OCI-LY7 (cell line): ENCODE measurements around the gene ISCU. TPM values are rescaled to one million over a fixed set of nuclear protein-coding genes. Genes with fewer than 3 reads are reported as not detected.
A peak's percentile ranks its signal among the peaks of the same experiment; 100 is the strongest.

Experiments
- BruUV-seq: library from RNA; stranded (reverse); fragments of 400-500 nt; replicated peaks from 2 replicates; lab custom pipeline; 2021; lab: Mats Ljungman, UMichigan
- CTCF ChIA-PET: fragments of 300-600 bp; sonication (Branson Sonifier 250); formaldehyde crosslinking; loops from one replicate; lab custom pipeline; 2022; ENCODE audit warnings: antibody characterized with exemption; ENCODE audit not compliant: unreplicated experiment; lab: Charles Lee
- POLR2A ChIA-PET: fragments of 300-600 bp; sonication (Branson Sonifier 250); formaldehyde crosslinking; loops from one replicate; lab custom pipeline; 2022; ENCODE audit warnings: antibody characterized with exemption; lab: Charles Lee
- DNase-seq: peaks from one replicate; pipeline ENCODE4 v3.0.0-alpha.2; 2015; ENCODE audit warnings: low spot score
- H2AFZ ChIP-seq: fragments of 200-600 bp; sonication (generic), shearing (Covaris generic); 2 replicates; pipeline ENCODE4 v1.6.1; 2014; ENCODE audit warnings: mild to moderate bottlenecking, antibody characterized with exemption, low read length, moderate library complexity
- H3K27ac ChIP-seq: fragments of 200-600 bp; sonication (generic); 2 replicates; pipeline ENCODE4 v1.5.1; 2014; ENCODE audit warnings: mixed run types, low read depth, mild to moderate bottlenecking, moderate library complexity, low read length, inconsistent platforms; ENCODE audit not compliant: poor library complexity, severe bottlenecking
- H3K36me3 ChIP-seq: fragments of 200-600 bp; sonication (generic); 2 replicates; pipeline ENCODE4 v1.6.1; 2014; ENCODE audit warnings: mild to moderate bottlenecking, antibody characterized with exemption, low read length, moderate library complexity, mixed read lengths; ENCODE audit not compliant: insufficient read depth
- H3K4me1 ChIP-seq: fragments of 200-600 bp; sonication (generic); 2 replicates; pipeline ENCODE4 v1.5.1; 2014; ENCODE audit warnings: mild to moderate bottlenecking, low read length; ENCODE audit not compliant: insufficient read depth, poor library complexity, severe bottlenecking
- H3K4me2 ChIP-seq: fragments of 200-600 bp; sonication (generic); 2 replicates; pipeline ENCODE4 v1.6.1; 2014; ENCODE audit warnings: mild to moderate bottlenecking, low read length
- H3K4me3 ChIP-seq: fragments of 200-600 bp; sonication (generic); 2 replicates; pipeline ENCODE4 v1.5.1; 2014; ENCODE audit warnings: mild to moderate bottlenecking, low read depth, low read length; ENCODE audit not compliant: poor library complexity, severe bottlenecking
- H3K79me2 ChIP-seq: fragments of 200-600 bp; sonication (generic); 2 replicates; pipeline ENCODE4 v1.6.1; 2016; ENCODE audit warnings: low read depth, mild to moderate bottlenecking, low read length, moderate library complexity, mixed read lengths; ENCODE audit not compliant: insufficient read depth
- H3K9me2 ChIP-seq: fragments of 200-600 bp; sonication (generic); 2 replicates; pipeline ENCODE4 v1.6.1; 2016; ENCODE audit warnings: mild to moderate bottlenecking, low read length, mixed read lengths; ENCODE audit not compliant: insufficient read depth
- H3K9me3 ChIP-seq: fragments of 200-600 bp; sonication (generic); 2 replicates; pipeline ENCODE4 v1.6.1; 2014; ENCODE audit warnings: mild to moderate bottlenecking, mixed run types, low read length, mixed read lengths
- H4K20me1 ChIP-seq: fragments of 200-600 bp; sonication (generic); 2 replicates; pipeline ENCODE4 v1.6.1; 2014; ENCODE audit warnings: mild to moderate bottlenecking, antibody characterized with exemption, low read length, moderate library complexity, mixed read lengths; ENCODE audit not compliant: insufficient read depth
- EZH2phosphoT487 ChIP-seq: fragments of 200-600 bp; sonication (generic); IDR thresholded peaks from 2 replicates; pipeline ENCODE4 v1.6.1; 2018; ENCODE audit warnings: low read depth, borderline replicate concordance, mild to moderate bottlenecking, mixed run types, antibody characterized with exemption, low read length, moderate library complexity, mixed read lengths
- intact Hi-C: fragments of 100-400 bp; cut with micrococcal nuclease; formaldehyde crosslinking; loops from one replicate; pipeline ENCODE4 v1.10.0; 2022; ENCODE audit not compliant: unreplicated experiment
- total RNA-seq, 2 experiments: library from RNA; depleted of rRNA in 1 of 2; stranded (reverse); fragments of >200 nt in 1 of 2; shearing (Covaris generic) in 1 of 2; gene quantifications; 2 replicates each; pipeline ENCODE4 v1.2.3, GENCODE V29; 2014 to 2022
- TF ChIP-seq, protein P1 (sequence below): fragments of 200-600 bp; sonication (generic); conservative IDR thresholded peaks from 2 replicates; pipeline ENCODE4 v1.5.1; 2014; ENCODE audit warnings: mild to moderate bottlenecking, antibody characterized with exemption, low read length, moderate library complexity, mixed read lengths

The ISCU gene
- total RNA-seq, 2 experiments from 2014 or later = 123 to 146 TPM

DNA sequence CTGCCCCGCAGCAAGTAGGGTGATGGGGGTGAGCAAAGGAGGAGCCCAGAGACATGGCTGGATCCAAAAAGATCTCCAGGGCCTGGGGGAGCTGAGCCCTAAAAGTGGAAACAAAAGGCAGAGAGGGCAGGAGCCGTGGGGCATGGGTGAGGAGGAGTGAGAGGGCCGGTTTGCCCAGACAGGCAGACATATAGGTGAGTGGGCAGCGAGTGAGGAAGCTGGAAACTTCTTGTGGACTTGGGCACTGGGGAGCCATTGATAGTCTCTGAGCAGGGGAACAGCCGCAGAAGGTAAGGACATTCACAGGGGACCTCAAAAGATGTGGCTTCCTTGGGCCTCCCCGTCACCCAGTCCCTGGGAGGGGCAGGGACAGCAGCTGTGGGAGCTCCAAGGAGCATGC is 52.2 kb downstream of the ISCU start:
- POLR2A ChIA-PET = interaction anchor here (0.6 to 1.8 kb wide), 3 partner anchors 18 to 42 kb away, joined by 3 to 7 read pairs (median 4); no protein-coding TSS in a partner anchor
- H3K9me2 ChIP-seq = no peaks in the 10 kb centered on the region
- H3K36me3 ChIP-seq = no peaks in the 10 kb centered on the region
- no TSS peak for BruUV-seq
- no peak for TF ChIP-seq EZH2phosphoT487
- TF ChIP-seq, protein P1, sequence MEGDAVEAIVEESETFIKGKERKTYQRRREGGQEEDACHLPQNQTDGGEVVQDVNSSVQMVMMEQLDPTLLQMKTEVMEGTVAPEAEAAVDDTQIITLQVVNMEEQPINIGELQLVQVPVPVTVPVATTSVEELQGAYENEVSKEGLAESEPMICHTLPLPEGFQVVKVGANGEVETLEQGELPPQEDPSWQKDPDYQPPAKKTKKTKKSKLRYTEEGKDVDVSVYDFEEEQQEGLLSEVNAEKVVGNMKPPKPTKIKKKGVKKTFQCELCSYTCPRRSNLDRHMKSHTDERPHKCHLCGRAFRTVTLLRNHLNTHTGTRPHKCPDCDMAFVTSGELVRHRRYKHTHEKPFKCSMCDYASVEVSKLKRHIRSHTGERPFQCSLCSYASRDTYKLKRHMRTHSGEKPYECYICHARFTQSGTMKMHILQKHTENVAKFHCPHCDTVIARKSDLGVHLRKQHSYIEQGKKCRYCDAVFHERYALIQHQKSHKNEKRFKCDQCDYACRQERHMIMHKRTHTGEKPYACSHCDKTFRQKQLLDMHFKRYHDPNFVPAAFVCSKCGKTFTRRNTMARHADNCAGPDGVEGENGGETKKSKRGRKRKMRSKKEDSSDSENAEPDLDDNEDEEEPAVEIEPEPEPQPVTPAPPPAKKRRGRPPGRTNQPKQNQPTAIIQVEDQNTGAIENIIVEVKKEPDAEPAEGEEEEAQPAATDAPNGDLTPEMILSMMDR = no peak
- no peak for DNase-seq
- no peak overlapping the region for H3K27ac ChIP-seq
- no peaks in the 10 kb centered on the region for H4K20me1 ChIP-seq
- intact Hi-C loops = loop anchor here (5.0 kb wide), 1 partner anchor 97 kb away; the partner anchor contains the start of gene FICD
- no peaks in the 10 kb centered on the region for H3K79me2 ChIP-seq
- H3K4me2 ChIP-seq = no peak overlapping the region
- H2AFZ ChIP-seq = no peak overlapping the region
- peaks cover 30% of the 10 kb centered on the region for H3K4me1 ChIP-seq
- H3K9me3 ChIP-seq = peaks cover 12% of the 10 kb centered on the region
- H3K4me3 ChIP-seq = no peak overlapping the region
- CTCF ChIA-PET = no interaction called here

- TF ChIP-seq, protein P1 = no peak
- no peak for TF ChIP-seq EZH2phosphoT487
- no peaks in the 10 kb centered on the region for H3K79me2 ChIP-seq
- no peak overlapping the region for H3K27ac ChIP-seq
- no peak overlapping the region for H2AFZ ChIP-seq
- H3K36me3 ChIP-seq = 0 out of 2 replicates have a peak, but pooled peaks cover 4% of the 10 kb centered on the region
- intact Hi-C loops = loop anchor here (5.0 kb wide), 1 partner anchor 99 kb away; the partner anchor contains the start of gene FICD
- no peaks in the 10 kb centered on the region for H3K9me2 ChIP-seq
- H4K20me1 ChIP-seq = no peaks in the 10 kb centered on the region
- peaks cover 12% of the 10 kb centered on the region for H3K9me3 ChIP-seq
- POLR2A ChIA-PET = interaction anchor here (0.7 to 7.5 kb wide), 6 partner anchors 12 to 48 kb away, joined by 3 to 85 read pairs (median 22); partner anchors contain the start of gene SELPLG
- no peak overlapping the region for H3K4me3 ChIP-seq
- no peak overlapping the region for H3K4me2 ChIP-seq
- CTCF ChIA-PET = interaction anchor here (0.8 to 3.0 kb wide), 3 partner anchors 19 to 45 kb away, joined by 3 to 18 read pairs (median 5); partner anchors contain the start of gene SELPLG
- BruUV-seq = no TSS peak
- no peak for DNase-seq
- H3K4me1 ChIP-seq = peaks cover 30% of the 10 kb centered on the region
Measured at GRCh38 chr12:108615918-108616317, 53.5 kb downstream of the ISCU start.

GRCh38 chr12:108616359-108616758 is 54.0 kb downstream of the ISCU start:
- no peaks in the 10 kb centered on the region for H4K20me1 ChIP-seq
- POLR2A ChIA-PET = interaction anchor here (1.2 to 7.5 kb wide), 6 partner anchors 18 to 185 kb away, joined by 5 to 85 read pairs (median 22); partner anchors contain the start of gene SELPLG
- no peak for DNase-seq

More at GRCh38 chr12:108616359-108616758, 54.0 kb downstream of the ISCU start:
- Histone ChIP-seq H3K9me2 (no peaks in the 10 kb centered on the region), H3K9me3 (peaks cover 12% of the 10 kb centered on the region), H3K36me3 (0 out of 2 replicates have a peak, but pooled peaks cover 4% of the 10 kb centered on the region), H3K4me2 (peak overlapping the region; percentile 40), H3K79me2 (no peaks in the 10 kb centered on the region), H3K4me3 (no peak overlapping the region), H2AFZ (no peak overlapping the region), H3K27ac (peak overlapping the region; percentile 61), H3K4me1 (peaks cover 30% of the 10 kb centered on the region)
- intact Hi-C loops = loop anchor here (5.0 kb wide), 1 partner anchor 99 kb away; the partner anchor contains the start of gene FICD
- TF ChIP-seq, protein P1 = no peak
- TF ChIP-seq EZH2phosphoT487 = no peak
- CTCF ChIA-PET = interaction anchor here (2.0 to 3.0 kb wide), 3 partner anchors 18 to 46 kb away, joined by 5 to 18 read pairs (median 13); partner anchors contain the start of gene SELPLG
- BruUV-seq = no TSS peak
